ENCODE data around the gene ETS2. TPM values are rescaled to one million over a fixed set of nuclear protein-coding genes. Genes with fewer than 3 reads are reported as not detected.
A peak's percentile ranks its signal among the peaks of the same experiment; 100 is the strongest.

ETS2 gene
- total RNA-seq, 2 donors from 2014 or later = 98.4 to 102 TPM

- Histone ChIP-seq H3K4me3 (ENCODE audit: low read length) (peak overlapping the region; percentile 98), H3K9me3 (ENCODE audit: control insufficient read depth, low read length) (peaks cover 7% of the 10 kb centered on the region), H3K36me3 (ENCODE audit: control insufficient read depth, insufficient read depth, low read length) (peaks cover 74% of the 10 kb centered on the region), H3K27ac (ENCODE audit: low read depth, low read length) (no peak overlapping the region), H3K9ac (ENCODE audit: extremely low read depth, low read length, poor library complexity, severe bottlenecking) (peak overlapping the region; percentile 4), H3K27me3 (ENCODE audit: control insufficient read depth, insufficient read depth, low read length, poor library complexity, severe bottlenecking) (no peaks in the 10 kb centered on the region), H3K4me1 (ENCODE audit: control insufficient read depth, insufficient read depth, low read length) (peaks cover 11% of the 10 kb centered on the region)
- H3K27ac Mint-ChIP-seq = peak overlapping the region; percentile 99
- TF ChIP-seq CTCF (conservative IDR thresholded peaks at IDR 0.05) = no peak
- no peaks in the 10 kb centered on the region for H3K9me3 Mint-ChIP-seq
- peak overlapping the region; percentile 93 for H3K4me3 Mint-ChIP-seq
- peaks cover 77% of the 10 kb centered on the region for H3K36me3 Mint-ChIP-seq (ENCODE audit: low read depth)
- whole genome bisulfite sequencing, 2 experiments (ENCODE audit: insufficient coverage in 1 of 2, insufficient read length in 1 of 2) = 89 to 95% methylated on average over 7 to 8 of the region's 8 CpGs
- no peak for DNase-seq
- H3K27me3 Mint-ChIP-seq (ENCODE audit: insufficient read depth) = no peaks in the 10 kb centered on the region
- peaks cover 53% of the 10 kb centered on the region for H3K4me1 Mint-ChIP-seq
Measured at GRCh38 chr21:38810034-38810825, 4.5 kb downstream of the ETS2 start.

- Histone ChIP-seq H3K4me1 (ENCODE audit: control insufficient read depth, insufficient read depth, low read length) (peaks cover 11% of the 10 kb centered on the region), H3K9me3 (ENCODE audit: control insufficient read depth, low read length) (peaks cover 8% of the 10 kb centered on the region), H3K27ac (ENCODE audit: low read depth, low read length) (no peak overlapping the region), H3K9ac (ENCODE audit: extremely low read depth, low read length, poor library complexity, severe bottlenecking) (no peak overlapping the region), H3K36me3 (ENCODE audit: control insufficient read depth, insufficient read depth, low read length) (peaks cover 79% of the 10 kb centered on the region), H3K4me3 (ENCODE audit: low read length) (peak overlapping the region; percentile 98), H3K27me3 (ENCODE audit: control insufficient read depth, insufficient read depth, low read length, poor library complexity, severe bottlenecking) (no peaks in the 10 kb centered on the region)
- Mint-ChIP-seq H3K4me1 (peaks cover 53% of the 10 kb centered on the region), H3K4me3 (peak overlapping the region; percentile 33), H3K36me3 (ENCODE audit: low read depth) (peaks cover 83% of the 10 kb centered on the region), H3K27ac (peak overlapping the region; percentile 99), H3K9me3 (no peaks in the 10 kb centered on the region), H3K27me3 (ENCODE audit: insufficient read depth) (no peaks in the 10 kb centered on the region)
- no peak for DNase-seq
- TF ChIP-seq CTCF (conservative IDR thresholded peaks at IDR 0.05) = no peak
- WGBS, 2 experiments (ENCODE audit: insufficient coverage in 1 of 2, insufficient read length in 1 of 2) = 71 to 77% methylated on average over 3 to 5 of the region's 5 CpGs
Measured at GRCh38 chr21:38810826-38811164, 5.1 kb downstream of the ETS2 start.

- Histone ChIP-seq H3K27me3 (ENCODE audit: control insufficient read depth, insufficient read depth, low read length, poor library complexity, severe bottlenecking) (no peaks in the 10 kb centered on the region), H3K9ac (ENCODE audit: extremely low read depth, low read length, poor library complexity, severe bottlenecking) (no peak overlapping the region), H3K4me3 (ENCODE audit: low read length) (peak overlapping the region; percentile 98), H3K4me1 (ENCODE audit: control insufficient read depth, insufficient read depth, low read length) (peaks cover 11% of the 10 kb centered on the region), H3K36me3 (ENCODE audit: control insufficient read depth, insufficient read depth, low read length) (peaks cover 82% of the 10 kb centered on the region), H3K27ac (ENCODE audit: low read depth, low read length) (no peak overlapping the region), H3K9me3 (ENCODE audit: control insufficient read depth, low read length) (peaks cover 8% of the 10 kb centered on the region)
- Mint-ChIP-seq H3K27ac (peak overlapping the region; percentile 99), H3K27me3 (ENCODE audit: insufficient read depth) (no peaks in the 10 kb centered on the region), H3K4me3 (peak overlapping the region; percentile 33), H3K36me3 (ENCODE audit: low read depth) (peaks cover 85% of the 10 kb centered on the region), H3K4me1 (peaks cover 53% of the 10 kb centered on the region), H3K9me3 (no peaks in the 10 kb centered on the region)
- no peak for TF ChIP-seq CTCF (conservative IDR thresholded peaks at IDR 0.05)
- DNase-seq = no peak
- 52 to 86% methylated on average over 3 to 8 of the region's 8 CpGs for WGBS, 2 experiments (ENCODE audit: insufficient coverage in 1 of 2, insufficient read length in 1 of 2)
Measured at GRCh38 chr21:38811257-38811656, 5.5 kb downstream of the ETS2 start.

All from endodermal cell (in vitro differentiated cells).